PC-9 (cell line): ENCODE data around the gene KRT39. TPM values are rescaled to one million over a fixed set of nuclear protein-coding genes. Genes with fewer than 3 reads are reported as not detected.

Experiments
- BruUV-seq: library from RNA; stranded (reverse); fragments of 400-500 nt; replicated peaks from 2 replicates; lab custom pipeline; 2021; lab: Mats Ljungman, UMichigan
- CTCF ChIA-PET: fragments of 300-600 bp; sonication (Branson Sonifier 250); formaldehyde crosslinking; loops from one replicate; lab custom pipeline; 2022; ENCODE audit warnings: antibody characterized with exemption; lab: Charles Lee
- POLR2A ChIA-PET: fragments of 300-600 bp; sonication (Branson Sonifier 250); formaldehyde crosslinking; loops from one replicate; lab custom pipeline; 2022; ENCODE audit warnings: antibody characterized with exemption; ENCODE audit not compliant: unreplicated experiment; lab: Charles Lee
- DNase-seq, 2 experiments: peaks; one replicate each; pipeline versions ENCODE4 v3.0.0 to v3.0.0-alpha.2; 2015 to 2022; ENCODE audit warnings: mixed read lengths in 1 of 2
- H2AFZ ChIP-seq: fragments of 200-600 bp; sonication (generic); 2 replicates; pipeline ENCODE4 v1.8.1; 2017; ENCODE audit warnings: antibody characterized with exemption
- H3F3A ChIP-seq: fragments of 200-600 bp; sonication (generic); 2 replicates; pipeline ENCODE4 v1.8.1; 2017; ENCODE audit warnings: antibody characterized with exemption, mild to moderate bottlenecking, low read depth; ENCODE audit not compliant: insufficient read depth
- H3K27ac ChIP-seq: fragments of 200-600 bp; sonication (generic); 2 replicates; pipeline ENCODE4 v1.6.1; 2016; ENCODE audit warnings: mixed run types
- H3K27me3 ChIP-seq: fragments of 200-600 bp; sonication (generic); 2 replicates; pipeline ENCODE4 v1.6.1; 2016; ENCODE audit warnings: low read depth, mixed run types; ENCODE audit not compliant: insufficient read depth
- H3K36me3 ChIP-seq: fragments of 200-600 bp; sonication (generic); 2 replicates; pipeline ENCODE4 v1.6.1; 2016; ENCODE audit warnings: low read depth, mixed run types
- H3K4me1 ChIP-seq: fragments of 200-600 bp; sonication (generic); replicated peaks from 2 replicates; pipeline ENCODE4 v1.6.1; 2016; ENCODE audit warnings: mixed run types; ENCODE audit not compliant: insufficient read depth
- H3K4me2 ChIP-seq: fragments of 200-600 bp; sonication (generic); 2 replicates; pipeline ENCODE4 v1.6.1; 2017; ENCODE audit warnings: mixed run types
- H3K4me3 ChIP-seq: fragments of 200-600 bp; sonication (generic); 2 replicates; pipeline ENCODE4 v1.6.1; 2016; ENCODE audit warnings: mixed run types
- H3K79me2 ChIP-seq: fragments of 200-600 bp; sonication (generic); 2 replicates; pipeline ENCODE4 v1.6.1; 2017; ENCODE audit warnings: low read depth, mixed run types
- H3K9me2 ChIP-seq: fragments of 200-600 bp; sonication (generic); 2 replicates; pipeline ENCODE4 v1.8.1; 2017; ENCODE audit warnings: mild to moderate bottlenecking; ENCODE audit not compliant: insufficient read depth
- H3K9me3 ChIP-seq: fragments of 200-600 bp; sonication (generic); 2 replicates; pipeline ENCODE4 v1.8.1; 2016; ENCODE audit warnings: low read depth; ENCODE audit not compliant: insufficient read depth
- H4K20me1 ChIP-seq: fragments of 200-600 bp; sonication (generic); 2 replicates; pipeline ENCODE4 v1.8.1; 2017; ENCODE audit not compliant: insufficient read depth
- CTCF ChIP-seq: fragments of 200-600 bp; sonication (generic); conservative IDR thresholded peaks from 2 replicates; pipeline ENCODE4 v1.6.1; 2017; ENCODE audit warnings: mixed run types, antibody characterized with exemption, mild to moderate bottlenecking, moderate library complexity
- EZH2 ChIP-seq: fragments of 200-600 bp; sonication (generic); IDR thresholded peaks from 2 replicates; pipeline ENCODE4 v1.8.0; 2017; ENCODE audit warnings: antibody characterized with exemption, low read depth
- intact Hi-C: fragments of 100-400 bp; cut with micrococcal nuclease; formaldehyde crosslinking; loops from one replicate; pipeline ENCODE4 v1.10.0; 2022; ENCODE audit not compliant: unreplicated experiment
- total RNA-seq: library from RNA; stranded (reverse); gene quantifications from 2 replicates; pipeline ENCODE4 v1.2.3, GENCODE V29; 2021

The KRT39 gene
- total RNA-seq, 1 experiment from 2014 or later: not detected

GRCh38 chr17:41013181-41013580, 46.4 kb upstream of the KRT39 start:
- Histone ChIP-seq H3K79me2 (no peaks in the 10 kb centered on the region), H2AFZ (no peak overlapping the region), H3K9me3 (no peaks in the 10 kb centered on the region), H3F3A (peaks cover 44% of the 10 kb centered on the region), H3K27ac (peak overlapping the region; percentile 85), H3K9me2 (no peaks in the 10 kb centered on the region), H3K27me3 (no peaks in the 10 kb centered on the region), H3K4me1 (peaks cover 71% of the 10 kb centered on the region), H4K20me1 (no peaks in the 10 kb centered on the region), H3K4me2 (peak overlapping the region; percentile 15), H3K4me3 (no peak overlapping the region), H3K36me3 (no peaks in the 10 kb centered on the region)
- intact Hi-C loops: no loop called here
- ChIA-PET POLR2A (no interaction called here), CTCF (no interaction called here)
- no TSS peak for BruUV-seq
- no peak for TF ChIP-seq EZH2
- no peak for TF ChIP-seq CTCF
- peak in 1 of 2 experiments; percentile 93 for DNase-seq

GRCh38 chr17:41012326-41013120, 45.8 kb upstream of the KRT39 start:
- no peaks in the 10 kb centered on the region for H4K20me1 ChIP-seq
- no TSS peak for BruUV-seq
- peak overlapping the region; percentile 15 for H3K4me2 ChIP-seq
- ChIA-PET CTCF (no interaction called here), POLR2A (no interaction called here)
- H3K36me3 ChIP-seq: no peaks in the 10 kb centered on the region
- H3K27me3 ChIP-seq: no peaks in the 10 kb centered on the region
- no peaks in the 10 kb centered on the region for H3K79me2 ChIP-seq
- H3K4me3 ChIP-seq: no peak overlapping the region
- H3K9me3 ChIP-seq: no peaks in the 10 kb centered on the region
- intact Hi-C loops: no loop called here
- no peaks in the 10 kb centered on the region for H3K9me2 ChIP-seq
- H3F3A ChIP-seq: peaks cover 44% of the 10 kb centered on the region
- no peak overlapping the region for H2AFZ ChIP-seq
- peak overlapping the region; percentile 85 for H3K27ac ChIP-seq
- peaks cover 69% of the 10 kb centered on the region for H3K4me1 ChIP-seq
- TF ChIP-seq EZH2: no peak
- no peak for TF ChIP-seq CTCF
- DNase-seq: no peak

GRCh38 chr17:41010441-41010840, 43.7 kb upstream of the KRT39 start:
- ChIA-PET CTCF (no interaction called here), POLR2A (interaction anchor here (0.7 kb wide), 1 partner anchor 75 kb away, joined by 3 read pairs; no protein-coding TSS in a partner anchor)
- H3K27me3 ChIP-seq: no peaks in the 10 kb centered on the region
- no peaks in the 10 kb centered on the region for H3K79me2 ChIP-seq
- peak overlapping the region; percentile 34 for H3K4me2 ChIP-seq
- no peak overlapping the region for H2AFZ ChIP-seq
- H3K27ac ChIP-seq: peak overlapping the region; percentile 59
- H3K9me2 ChIP-seq: no peaks in the 10 kb centered on the region
- no peak overlapping the region for H3K4me3 ChIP-seq
- no peaks in the 10 kb centered on the region; the same call in 1 of the 2 replicates for H3K9me3 ChIP-seq
- H3K4me1 ChIP-seq: peaks cover 68% of the 10 kb centered on the region
- H4K20me1 ChIP-seq: no peaks in the 10 kb centered on the region
- H3F3A ChIP-seq: peaks cover 44% of the 10 kb centered on the region
- TF ChIP-seq EZH2: no peak
- no peak for TF ChIP-seq CTCF
- no peak for DNase-seq
- intact Hi-C loops: no loop called here
- H3K36me3 ChIP-seq: no peaks in the 10 kb centered on the region
- no TSS peak for BruUV-seq
